GM18868 (cell line): ENCODE data around the gene IMMT.

Experiments
- ATAC-seq: cut with Tn5 transposase; IDR thresholded peaks from one replicate; pipeline ENCODE4 v1.9.1; 2021; ENCODE audit warnings: mild to moderate bottlenecking, moderate library complexity; ENCODE audit not compliant: unreplicated experiment

IMMT gene

GRCh38 chr2:86094229-86094628 is 101.0 kb downstream of the IMMT start:
- no peak for ATAC-seq
